GM18858 (cell line): ENCODE data around the gene CAT.

ENCODE experiments used
- ATAC-seq: cut with Tn5 transposase; IDR thresholded peaks from one replicate; pipeline ENCODE4 v1.9.1; 2021; ENCODE audit not compliant: unreplicated experiment

Gene CAT

GRCh38 chr11:34521265-34521664 lies 82.5 kb downstream of the CAT start:
- ATAC-seq, result no peak
